ENCODE data around the gene DPF3.

DPF3 gene

DNA sequence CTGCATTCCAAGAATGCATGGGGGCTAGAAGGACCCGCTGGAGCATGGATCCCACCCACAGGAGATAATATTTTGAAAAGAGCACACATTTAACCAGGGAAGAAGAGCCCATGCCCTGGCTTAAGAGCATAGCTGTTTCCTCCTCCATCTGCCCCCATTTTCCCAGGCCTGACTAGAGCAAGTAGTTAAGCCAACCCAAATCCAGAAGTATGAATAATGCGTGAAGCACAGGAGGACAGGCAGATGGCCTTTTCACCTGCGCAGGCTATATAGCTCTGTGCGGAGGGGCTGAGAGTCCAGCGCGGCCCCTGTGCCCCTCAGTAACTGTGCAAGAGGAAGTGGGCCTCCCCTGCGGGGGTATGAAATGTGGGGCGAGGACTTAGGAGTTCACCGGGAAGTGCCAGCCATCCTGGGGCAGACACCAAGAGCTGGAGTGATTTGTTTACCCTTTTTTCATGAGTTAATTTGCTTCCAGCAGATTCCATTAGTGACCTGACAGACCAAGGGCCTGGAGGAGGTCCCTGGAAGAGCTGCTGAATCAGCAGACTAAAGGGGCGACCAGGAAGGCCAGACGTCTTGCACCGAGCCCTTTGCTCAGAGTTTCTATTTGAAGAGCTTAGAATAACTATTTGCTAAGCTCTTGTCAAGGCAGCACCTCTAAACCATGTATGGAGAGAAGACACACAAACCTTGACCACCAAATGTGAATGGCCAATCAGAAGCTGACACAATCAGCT, 37.2 kb downstream of the DPF3 start:
- Histone ChIP-seq H3K9me3 (ENCODE audit: control insufficient read depth, insufficient read depth, low read depth, low read length) (no peaks in the 10 kb centered on the region), H3K36me3 (ENCODE audit: control insufficient read depth, insufficient read depth, low read length) (no peaks in the 10 kb centered on the region), H3K27me3 (ENCODE audit: control insufficient read depth, insufficient read depth, low read length) (no peaks in the 10 kb centered on the region), H3K9ac (ENCODE audit: low read length) (no peak overlapping the region), H3K4me3 (ENCODE audit: low read depth, low read length) (no peak overlapping the region), H3K27ac (ENCODE audit: low read depth, low read length) (no peak overlapping the region), H3K4me1 (ENCODE audit: control insufficient read depth, insufficient read depth, low read length) (peaks cover 2% of the 10 kb centered on the region; the same call in 1 of the 2 replicates)

- Histone ChIP-seq H3K27ac (ENCODE audit: low read depth, low read length) (no peak overlapping the region), H3K27me3 (ENCODE audit: control insufficient read depth, insufficient read depth, low read length) (no peaks in the 10 kb centered on the region), H3K9me3 (ENCODE audit: control insufficient read depth, insufficient read depth, low read depth, low read length) (no peaks in the 10 kb centered on the region), H3K4me1 (ENCODE audit: control insufficient read depth, insufficient read depth, low read length) (peaks cover 9% of the 10 kb centered on the region), H3K9ac (ENCODE audit: low read length) (no peak overlapping the region), H3K36me3 (ENCODE audit: control insufficient read depth, insufficient read depth, low read length) (no peaks in the 10 kb centered on the region), H3K4me3 (ENCODE audit: low read depth, low read length) (no peak overlapping the region)
Measured at GRCh38 chr14:72855913-72856312, 38.0 kb downstream of the DPF3 start.

DNA sequence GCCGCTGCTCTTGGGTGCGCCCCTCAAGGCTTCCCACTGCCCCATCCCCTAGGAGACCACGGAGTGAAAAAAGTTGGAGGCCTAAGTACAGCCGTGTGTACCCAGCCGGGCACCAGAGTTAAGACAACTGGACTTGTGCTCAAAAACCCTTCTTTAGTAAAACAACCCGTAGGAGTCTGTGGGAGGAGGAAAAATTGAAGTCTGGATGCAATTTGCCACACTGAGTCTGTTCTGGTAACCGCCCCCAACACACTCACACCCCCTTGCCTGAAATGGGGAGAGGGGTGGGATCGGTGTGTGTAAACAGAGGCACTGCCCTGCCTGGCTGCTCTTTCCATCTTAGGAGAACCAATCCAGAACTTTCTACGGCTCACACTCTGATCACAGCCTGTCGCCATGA, 41.7 kb downstream of the DPF3 start:
- Histone ChIP-seq H3K9ac (ENCODE audit: low read length) (no peak overlapping the region), H3K4me1 (ENCODE audit: control insufficient read depth, insufficient read depth, low read length) (peaks cover 15% of the 10 kb centered on the region), H3K27me3 (ENCODE audit: control insufficient read depth, insufficient read depth, low read length) (no peaks in the 10 kb centered on the region), H3K27ac (ENCODE audit: low read depth, low read length) (no peak overlapping the region), H3K36me3 (ENCODE audit: control insufficient read depth, insufficient read depth, low read length) (no peaks in the 10 kb centered on the region), H3K4me3 (ENCODE audit: low read depth, low read length) (no peak overlapping the region), H3K9me3 (ENCODE audit: control insufficient read depth, insufficient read depth, low read depth, low read length) (no peaks in the 10 kb centered on the region)

GRCh38 chr14:72851635-72852034, 42.3 kb downstream of the DPF3 start:
- Histone ChIP-seq H3K27ac (ENCODE audit: low read depth, low read length) (no peak overlapping the region), H3K9ac (ENCODE audit: low read length) (no peak overlapping the region), H3K4me1 (ENCODE audit: control insufficient read depth, insufficient read depth, low read length) (peaks cover 15% of the 10 kb centered on the region), H3K27me3 (ENCODE audit: control insufficient read depth, insufficient read depth, low read length) (no peaks in the 10 kb centered on the region), H3K36me3 (ENCODE audit: control insufficient read depth, insufficient read depth, low read length) (no peaks in the 10 kb centered on the region), H3K4me3 (ENCODE audit: low read depth, low read length) (no peak overlapping the region), H3K9me3 (ENCODE audit: control insufficient read depth, insufficient read depth, low read depth, low read length) (no peaks in the 10 kb centered on the region)

DNA sequence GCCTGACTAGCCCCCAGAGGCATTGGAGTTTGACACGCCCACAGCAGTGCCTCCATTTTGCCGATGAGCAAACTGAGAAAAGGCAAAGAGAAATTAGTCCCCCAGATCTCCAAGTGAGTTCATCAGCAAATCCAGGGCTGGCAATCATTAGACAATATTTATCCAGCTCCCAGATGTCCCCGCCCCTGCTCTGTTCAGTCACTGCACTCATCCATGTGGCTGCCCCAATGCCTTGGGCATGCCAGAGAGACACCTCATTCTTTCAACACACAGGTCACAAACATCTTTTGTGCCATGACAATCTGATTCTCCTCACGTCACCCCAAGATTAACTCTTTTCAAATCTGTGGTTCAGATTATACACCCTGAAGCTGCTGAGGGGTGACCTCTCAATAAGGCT, 43.5 kb downstream of the DPF3 start:
- peaks cover 15% of the 10 kb centered on the region for H3K4me1 ChIP-seq (ENCODE audit: control insufficient read depth, insufficient read depth, low read length)
- H3K9ac ChIP-seq (ENCODE audit: low read length): no peak overlapping the region
- no peak overlapping the region for H3K27ac ChIP-seq (ENCODE audit: low read depth, low read length)
- no peaks in the 10 kb centered on the region for H3K36me3 ChIP-seq (ENCODE audit: control insufficient read depth, insufficient read depth, low read length)
- no peaks in the 10 kb centered on the region for H3K9me3 ChIP-seq (ENCODE audit: control insufficient read depth, insufficient read depth, low read depth, low read length)
- no peaks in the 10 kb centered on the region for H3K27me3 ChIP-seq (ENCODE audit: control insufficient read depth, insufficient read depth, low read length)
- no peak overlapping the region for H3K4me3 ChIP-seq (ENCODE audit: low read depth, low read length)

DNA sequence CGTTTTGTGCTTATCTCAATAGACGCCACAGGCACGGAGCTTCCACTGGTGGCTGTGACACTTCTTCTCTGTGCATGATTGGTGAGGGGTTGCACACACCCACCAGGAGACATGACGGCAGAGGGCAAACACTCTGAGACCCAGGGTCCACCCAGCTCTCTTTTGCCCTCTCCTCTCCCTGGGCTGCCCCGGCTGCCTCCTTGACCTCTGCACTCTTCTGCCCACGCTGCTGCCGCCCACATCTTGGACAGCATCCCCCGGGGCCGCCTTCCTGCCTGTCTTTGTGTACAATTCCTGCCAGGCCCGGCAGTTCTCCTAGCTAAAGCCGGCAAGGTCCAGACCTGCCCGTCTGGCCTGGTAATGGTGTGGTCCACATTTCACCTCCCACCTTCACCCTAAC, 44.7 kb downstream of the DPF3 start:
- H3K27ac ChIP-seq (ENCODE audit: low read depth, low read length): no peak overlapping the region
- H3K27me3 ChIP-seq (ENCODE audit: control insufficient read depth, insufficient read depth, low read length): no peaks in the 10 kb centered on the region
- no peaks in the 10 kb centered on the region for H3K36me3 ChIP-seq (ENCODE audit: control insufficient read depth, insufficient read depth, low read length)

DNA sequence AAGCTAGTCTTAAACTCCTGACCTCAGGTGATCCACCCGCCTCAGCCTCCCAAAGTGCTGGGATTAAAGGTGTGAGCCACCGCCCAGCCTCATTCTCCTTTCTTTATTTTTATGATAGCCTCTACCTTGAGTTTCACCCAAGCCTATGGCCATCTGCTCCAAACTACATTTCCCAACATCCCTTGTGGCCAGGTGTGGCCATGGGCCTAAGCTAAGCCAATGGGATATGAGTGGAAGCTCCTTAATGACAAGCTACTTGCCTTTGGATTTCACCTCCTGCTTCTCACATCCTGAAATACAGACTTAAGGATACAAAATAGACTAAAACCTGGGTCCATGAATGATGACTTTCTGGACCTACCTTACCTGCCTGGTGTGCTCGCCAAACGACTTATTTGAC, 46.2 kb downstream of the DPF3 start:
- no peak overlapping the region for H3K27ac ChIP-seq (ENCODE audit: low read depth, low read length)
- H3K36me3 ChIP-seq (ENCODE audit: control insufficient read depth, insufficient read depth, low read length): no peaks in the 10 kb centered on the region
- H3K4me3 ChIP-seq (ENCODE audit: low read depth, low read length): no peak overlapping the region
- H3K9ac ChIP-seq (ENCODE audit: low read length): no peak overlapping the region
- peaks cover 15% of the 10 kb centered on the region for H3K4me1 ChIP-seq (ENCODE audit: control insufficient read depth, insufficient read depth, low read length)
- no peaks in the 10 kb centered on the region for H3K9me3 ChIP-seq (ENCODE audit: control insufficient read depth, insufficient read depth, low read depth, low read length)
- H3K27me3 ChIP-seq (ENCODE audit: control insufficient read depth, insufficient read depth, low read length): no peaks in the 10 kb centered on the region

More for the DNA sequence above, 44.7 kb downstream of the DPF3 start:
- peaks cover 15% of the 10 kb centered on the region for H3K4me1 ChIP-seq (ENCODE audit: control insufficient read depth, insufficient read depth, low read length)
- H3K9me3 ChIP-seq (ENCODE audit: control insufficient read depth, insufficient read depth, low read depth, low read length): no peaks in the 10 kb centered on the region
- H3K4me3 ChIP-seq (ENCODE audit: low read depth, low read length): no peak overlapping the region
- no peak overlapping the region for H3K9ac ChIP-seq (ENCODE audit: low read length)

DNA sequence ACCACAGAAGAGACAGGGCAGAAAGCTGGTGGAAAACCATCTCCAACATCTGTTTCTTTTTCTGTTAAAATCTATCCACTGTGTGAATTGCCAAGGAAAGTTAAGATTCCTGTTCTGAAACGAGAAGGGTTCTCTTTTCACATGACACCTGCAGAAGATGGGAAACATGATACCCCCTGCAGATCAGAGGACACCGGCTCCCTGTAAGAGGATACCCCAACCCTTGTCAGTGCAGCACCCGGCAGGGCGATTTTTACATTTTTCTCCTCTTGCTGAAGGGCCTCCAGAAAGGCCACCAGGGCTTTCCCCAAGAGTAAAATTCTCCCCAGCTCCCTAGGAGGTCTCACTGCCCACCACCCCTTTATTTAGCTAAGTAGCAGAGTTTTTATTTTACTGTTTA, 48.2 kb downstream of the DPF3 start:
- Histone ChIP-seq H3K9ac (ENCODE audit: low read length) (no peak overlapping the region), H3K27ac (ENCODE audit: low read depth, low read length) (no peak overlapping the region), H3K36me3 (ENCODE audit: control insufficient read depth, insufficient read depth, low read length) (no peaks in the 10 kb centered on the region), H3K9me3 (ENCODE audit: control insufficient read depth, insufficient read depth, low read depth, low read length) (no peaks in the 10 kb centered on the region), H3K4me1 (ENCODE audit: control insufficient read depth, insufficient read depth, low read length) (peaks cover 4% of the 10 kb centered on the region; the same call in 1 of the 2 replicates), H3K27me3 (ENCODE audit: control insufficient read depth, insufficient read depth, low read length) (no peaks in the 10 kb centered on the region), H3K4me3 (ENCODE audit: low read depth, low read length) (no peak overlapping the region)

DNA sequence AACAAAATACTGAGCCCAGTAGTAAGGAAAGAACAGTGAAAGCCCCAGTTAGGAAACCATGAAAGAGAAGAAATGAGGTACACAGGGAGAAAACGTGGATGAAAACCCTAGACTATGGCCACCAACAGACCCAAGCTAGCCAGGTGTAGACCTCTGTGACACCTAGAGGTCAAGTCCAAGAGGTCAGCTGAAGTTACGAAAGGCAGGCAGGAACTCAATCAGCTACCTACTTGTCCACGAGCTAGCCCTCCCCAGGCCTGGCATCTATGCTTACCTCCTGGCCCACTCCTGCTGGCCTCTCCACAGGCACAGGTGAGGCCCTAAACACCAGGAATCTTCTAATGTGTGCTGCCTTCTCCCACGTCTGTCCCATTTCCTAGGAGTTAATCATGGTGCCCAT, 48.7 kb downstream of the DPF3 start:
- H3K9ac ChIP-seq (ENCODE audit: low read length): no peak overlapping the region
- no peaks in the 10 kb centered on the region for H3K4me1 ChIP-seq (ENCODE audit: control insufficient read depth, insufficient read depth, low read length)
- H3K27ac ChIP-seq (ENCODE audit: low read depth, low read length): no peak overlapping the region
- no peaks in the 10 kb centered on the region for H3K27me3 ChIP-seq (ENCODE audit: control insufficient read depth, insufficient read depth, low read length)
- no peaks in the 10 kb centered on the region for H3K9me3 ChIP-seq (ENCODE audit: control insufficient read depth, insufficient read depth, low read depth, low read length)
- no peak overlapping the region for H3K4me3 ChIP-seq (ENCODE audit: low read depth, low read length)
- H3K36me3 ChIP-seq (ENCODE audit: control insufficient read depth, insufficient read depth, low read length): no peaks in the 10 kb centered on the region

GRCh38 chr14:72844524-72844923, 49.4 kb downstream of the DPF3 start:
- H3K27me3 ChIP-seq (ENCODE audit: control insufficient read depth, insufficient read depth, low read length): no peaks in the 10 kb centered on the region
- no peaks in the 10 kb centered on the region for H3K9me3 ChIP-seq (ENCODE audit: control insufficient read depth, insufficient read depth, low read depth, low read length)
- H3K36me3 ChIP-seq (ENCODE audit: control insufficient read depth, insufficient read depth, low read length): no peaks in the 10 kb centered on the region
- H3K27ac ChIP-seq (ENCODE audit: low read depth, low read length): no peak overlapping the region
- H3K4me3 ChIP-seq (ENCODE audit: low read depth, low read length): no peak overlapping the region
- no peak overlapping the region for H3K9ac ChIP-seq (ENCODE audit: low read length)
- H3K4me1 ChIP-seq (ENCODE audit: control insufficient read depth, insufficient read depth, low read length): no peaks in the 10 kb centered on the region

DNA sequence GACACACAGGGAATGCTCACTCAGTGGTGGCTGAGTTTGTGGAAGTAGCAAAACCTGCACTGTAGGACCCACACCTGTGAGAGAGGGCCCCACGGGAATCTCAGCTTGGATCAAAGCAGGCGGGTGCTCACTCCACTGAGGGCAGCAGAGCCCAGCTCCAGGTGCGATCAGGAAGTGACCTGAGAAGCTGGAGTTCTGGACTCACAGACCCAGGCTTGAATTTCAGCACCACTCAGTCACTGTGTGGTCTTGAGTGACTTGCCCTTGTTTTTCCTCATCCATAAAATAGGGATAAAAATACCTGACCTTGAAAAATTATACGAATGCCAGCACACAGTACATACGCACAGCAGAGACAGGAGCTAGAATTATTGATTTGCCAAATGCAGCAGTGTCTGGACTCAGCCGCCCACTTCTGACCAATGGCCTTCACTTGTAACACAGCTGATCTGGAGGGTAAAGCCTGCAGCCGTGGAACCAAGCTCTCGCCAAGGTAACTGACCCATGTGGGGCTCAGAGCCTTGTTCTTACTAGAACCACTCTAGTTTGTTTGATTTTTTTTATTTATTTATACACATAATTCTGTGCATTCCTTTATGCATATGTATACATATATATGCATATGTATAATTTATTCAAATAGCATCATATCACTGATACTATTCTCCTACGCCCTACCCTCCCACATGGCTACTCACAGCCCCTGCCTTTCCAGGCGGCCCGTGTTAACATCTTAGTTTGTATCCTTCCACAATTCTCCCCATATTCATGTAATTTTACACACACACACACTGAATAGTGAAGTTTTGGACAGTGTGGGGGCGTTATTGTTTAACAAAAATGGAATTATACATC, 53.9 kb downstream of the DPF3 start:
- H3K4me3 ChIP-seq (ENCODE audit: low read depth, low read length): no peak overlapping the region
- no peaks in the 10 kb centered on the region for H3K4me1 ChIP-seq (ENCODE audit: control insufficient read depth, insufficient read depth, low read length)
- H3K9ac ChIP-seq (ENCODE audit: low read length): no peak overlapping the region
- H3K9me3 ChIP-seq (ENCODE audit: control insufficient read depth, insufficient read depth, low read depth, low read length): no peaks in the 10 kb centered on the region
- H3K27me3 ChIP-seq (ENCODE audit: control insufficient read depth, insufficient read depth, low read length): no peaks in the 10 kb centered on the region
- H3K36me3 ChIP-seq (ENCODE audit: control insufficient read depth, insufficient read depth, low read length): no peaks in the 10 kb centered on the region
- no peak overlapping the region for H3K27ac ChIP-seq (ENCODE audit: low read depth, low read length)
